OCI-LY1 (cell line): ENCODE measurements around the gene CHN1.

Source experiments
- H2AFZ ChIP-seq: fragments of 200-600 bp; sonication (generic), shearing (Covaris generic); 2 replicates; pipeline ENCODE4 v1.6.0; 2014; ENCODE audit warnings: antibody characterized with exemption, mild to moderate bottlenecking, low read length
- H3F3A ChIP-seq: fragments of 200-600 bp; sonication (generic), shearing (Covaris generic); 2 replicates; pipeline ENCODE4 v1.6.0; 2014; ENCODE audit warnings: mild to moderate bottlenecking, antibody characterized with exemption, low read length, moderate library complexity; ENCODE audit not compliant: insufficient read depth
- H3K27ac ChIP-seq: fragments of 200-600 bp; sonication (generic); 2 replicates; pipeline ENCODE4 v1.5.1; 2014; ENCODE audit warnings: low read length, mixed run types, mild to moderate bottlenecking, low read depth; ENCODE audit not compliant: poor library complexity, severe bottlenecking
- H3K27me3 ChIP-seq: fragments of 200-600 bp; sonication (generic); 2 replicates; pipeline ENCODE4 v1.6.0; 2014; ENCODE audit warnings: antibody characterized with exemption, mild to moderate bottlenecking, low read length, moderate library complexity; ENCODE audit not compliant: insufficient read depth
- H3K36me3 ChIP-seq: fragments of 200-600 bp; sonication (generic); 2 replicates; pipeline ENCODE4 v1.6.1; 2014; ENCODE audit warnings: mild to moderate bottlenecking, antibody characterized with exemption, low read length, moderate library complexity, mixed read lengths; ENCODE audit not compliant: insufficient read depth
- H3K4me1 ChIP-seq: fragments of 200-600 bp; sonication (generic); 2 replicates; pipeline ENCODE4 v1.5.1; 2014; ENCODE audit warnings: mild to moderate bottlenecking, low read length, moderate library complexity; ENCODE audit not compliant: insufficient read depth, severe bottlenecking
- H3K4me2 ChIP-seq: fragments of 200-600 bp; sonication (generic), shearing (Covaris generic); 2 replicates; pipeline ENCODE4 v1.6.1; 2014; ENCODE audit warnings: low read length
- H3K4me3 ChIP-seq: fragments of 200-600 bp; sonication (generic); 2 replicates; pipeline ENCODE4 v1.5.1; 2014; ENCODE audit warnings: low read length, low read depth, mild to moderate bottlenecking, mixed read lengths; ENCODE audit not compliant: poor library complexity, severe bottlenecking
- H3K79me2 ChIP-seq: fragments of 200-600 bp; shearing (Covaris generic); 2 replicates; pipeline ENCODE4 v1.6.1; 2016; ENCODE audit warnings: mixed run types, low read length, mixed read lengths; ENCODE audit not compliant: insufficient read depth
- H3K9ac ChIP-seq: fragments of 200-600 bp; sonication (generic), shearing (Covaris generic); 2 replicates; pipeline ENCODE4 v1.6.1; 2014; ENCODE audit warnings: mild to moderate bottlenecking, low read length, mixed read lengths
- H3K9me2 ChIP-seq: fragments of 200-600 bp; sonication (generic), shearing (Covaris generic); 2 replicates; pipeline ENCODE4 v1.6.1; 2014; ENCODE audit warnings: low read depth, mild to moderate bottlenecking, low read length, mixed read lengths
- H3K9me3 ChIP-seq: fragments of 200-600 bp; shearing (Covaris generic); 2 replicates; pipeline ENCODE4 v1.6.1; 2014; ENCODE audit warnings: low read length, mixed read lengths
- H4K20me1 ChIP-seq: fragments of 200-600 bp; sonication (generic), shearing (Covaris generic); 2 replicates; pipeline ENCODE4 v1.6.0; 2016; ENCODE audit warnings: mild to moderate bottlenecking, low read length; ENCODE audit not compliant: insufficient read depth
- EZH2 ChIP-seq: fragments of 200-600 bp; sonication (generic), shearing (Covaris generic); IDR thresholded peaks from 2 replicates; pipeline ENCODE4 v1.8.0; 2017; ENCODE audit warnings: borderline replicate concordance, mixed run types, mild to moderate bottlenecking, antibody characterized with exemption, low read length, moderate library complexity, mixed read lengths
- TF ChIP-seq, protein P1 (sequence below): fragments of 200-600 bp; sonication (generic), shearing (Covaris generic); IDR thresholded peaks from 2 replicates; pipeline ENCODE4 v1.5.1; 2017; ENCODE audit warnings: mild to moderate bottlenecking, antibody characterized with exemption, low read length, moderate library complexity, mixed read lengths

CHN1 gene

DNA sequence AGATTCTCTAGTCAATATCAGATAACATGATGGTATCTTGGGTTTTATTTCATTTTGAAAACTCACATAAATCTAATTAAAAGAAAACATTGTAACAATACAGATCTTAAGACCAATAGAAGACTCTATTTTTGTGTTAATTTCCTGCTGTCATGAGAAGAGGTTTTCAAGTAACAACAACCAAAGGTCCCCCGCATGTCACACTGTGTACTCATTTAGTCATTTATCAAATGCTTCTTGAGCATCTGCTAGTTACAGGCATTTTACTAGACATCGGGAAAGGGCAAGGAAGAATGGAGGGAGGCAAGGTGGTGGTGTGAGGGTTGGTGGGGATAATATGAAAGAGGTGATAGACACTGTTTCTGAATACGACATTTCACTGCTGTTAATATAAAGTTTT, 163.2 kb downstream of the CHN1 start:
- Histone ChIP-seq H3K79me2 (no peaks in the 10 kb centered on the region), H3K27me3 (no peaks in the 10 kb centered on the region), H3K9me3 (no peaks in the 10 kb centered on the region), H4K20me1 (no peaks in the 10 kb centered on the region), H3K4me2 (no peak overlapping the region), H3K9ac (no peak overlapping the region), H3K36me3 (no peaks in the 10 kb centered on the region), H2AFZ (no peak overlapping the region), H3K4me1 (no peaks in the 10 kb centered on the region), H3F3A (no peaks in the 10 kb centered on the region), H3K27ac (no peak overlapping the region), H3K4me3 (no peak overlapping the region), H3K9me2 (no peaks in the 10 kb centered on the region)
- no peak for TF ChIP-seq EZH2

DNA sequence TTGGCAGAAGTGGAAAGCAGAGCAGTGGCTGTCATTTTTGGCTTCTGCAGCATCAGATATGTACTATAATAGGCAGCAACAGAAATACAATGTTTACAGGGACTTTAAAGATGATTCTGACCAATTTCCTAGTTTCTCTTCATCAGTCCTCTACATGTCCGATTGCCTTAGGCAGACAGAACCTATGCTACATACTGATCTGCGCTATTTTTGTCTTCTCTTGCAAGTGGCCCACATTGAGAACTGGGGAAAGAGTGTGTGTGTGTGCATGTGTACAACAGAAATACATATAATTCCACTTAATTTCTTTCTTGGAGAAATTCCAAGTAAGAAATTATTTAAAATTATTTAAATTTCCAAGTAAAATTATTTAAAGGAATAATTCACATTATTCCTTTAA, 163.8 kb downstream of the CHN1 start:
- TF ChIP-seq, protein P1, sequence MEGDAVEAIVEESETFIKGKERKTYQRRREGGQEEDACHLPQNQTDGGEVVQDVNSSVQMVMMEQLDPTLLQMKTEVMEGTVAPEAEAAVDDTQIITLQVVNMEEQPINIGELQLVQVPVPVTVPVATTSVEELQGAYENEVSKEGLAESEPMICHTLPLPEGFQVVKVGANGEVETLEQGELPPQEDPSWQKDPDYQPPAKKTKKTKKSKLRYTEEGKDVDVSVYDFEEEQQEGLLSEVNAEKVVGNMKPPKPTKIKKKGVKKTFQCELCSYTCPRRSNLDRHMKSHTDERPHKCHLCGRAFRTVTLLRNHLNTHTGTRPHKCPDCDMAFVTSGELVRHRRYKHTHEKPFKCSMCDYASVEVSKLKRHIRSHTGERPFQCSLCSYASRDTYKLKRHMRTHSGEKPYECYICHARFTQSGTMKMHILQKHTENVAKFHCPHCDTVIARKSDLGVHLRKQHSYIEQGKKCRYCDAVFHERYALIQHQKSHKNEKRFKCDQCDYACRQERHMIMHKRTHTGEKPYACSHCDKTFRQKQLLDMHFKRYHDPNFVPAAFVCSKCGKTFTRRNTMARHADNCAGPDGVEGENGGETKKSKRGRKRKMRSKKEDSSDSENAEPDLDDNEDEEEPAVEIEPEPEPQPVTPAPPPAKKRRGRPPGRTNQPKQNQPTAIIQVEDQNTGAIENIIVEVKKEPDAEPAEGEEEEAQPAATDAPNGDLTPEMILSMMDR = no peak
- TF ChIP-seq EZH2 = no peak
- H3K4me1 ChIP-seq = no peaks in the 10 kb centered on the region
- H4K20me1 ChIP-seq = no peaks in the 10 kb centered on the region
- H3K9me3 ChIP-seq = no peaks in the 10 kb centered on the region
- no peaks in the 10 kb centered on the region for H3K9me2 ChIP-seq
- H3K27ac ChIP-seq = no peak overlapping the region
- H3K4me2 ChIP-seq = no peak overlapping the region
- no peaks in the 10 kb centered on the region for H3K36me3 ChIP-seq
- H3F3A ChIP-seq = no peaks in the 10 kb centered on the region
- H2AFZ ChIP-seq = no peak overlapping the region
- no peak overlapping the region for H3K4me3 ChIP-seq
- no peak overlapping the region for H3K9ac ChIP-seq
- H3K79me2 ChIP-seq = no peaks in the 10 kb centered on the region
- H3K27me3 ChIP-seq = no peaks in the 10 kb centered on the region

DNA sequence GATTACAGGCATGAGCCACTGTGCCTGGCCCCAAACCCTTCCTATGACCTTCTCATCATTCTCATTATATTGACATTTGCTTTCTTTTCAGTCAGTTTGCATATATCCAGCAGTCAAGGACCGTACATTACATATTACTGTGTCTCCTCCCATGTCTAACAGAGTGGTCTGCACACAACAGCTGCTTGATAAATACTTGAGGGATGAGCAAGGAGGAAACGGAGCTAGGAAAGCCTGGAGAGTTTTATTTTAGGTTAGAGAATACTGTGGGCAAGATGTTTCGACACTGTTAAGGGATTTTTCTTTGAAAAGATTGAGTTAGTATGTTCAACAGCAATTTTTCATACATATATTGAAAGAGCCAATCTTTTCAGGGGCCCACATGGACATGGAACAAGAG, 164.7 kb downstream of the CHN1 start:
- no peak overlapping the region for H3K4me2 ChIP-seq
- no peak overlapping the region for H3K27ac ChIP-seq
- H2AFZ ChIP-seq = no peak overlapping the region
- H3F3A ChIP-seq = no peaks in the 10 kb centered on the region
- H3K9me3 ChIP-seq = no peaks in the 10 kb centered on the region
- H3K27me3 ChIP-seq = no peaks in the 10 kb centered on the region
- no peaks in the 10 kb centered on the region for H4K20me1 ChIP-seq
- H3K9ac ChIP-seq = no peak overlapping the region
- TF ChIP-seq EZH2 = no peak
- TF ChIP-seq, protein P1 = no peak
- no peaks in the 10 kb centered on the region for H3K79me2 ChIP-seq
- no peaks in the 10 kb centered on the region for H3K4me1 ChIP-seq
- no peaks in the 10 kb centered on the region for H3K36me3 ChIP-seq
- H3K4me3 ChIP-seq = no peak overlapping the region
- no peaks in the 10 kb centered on the region for H3K9me2 ChIP-seq

DNA sequence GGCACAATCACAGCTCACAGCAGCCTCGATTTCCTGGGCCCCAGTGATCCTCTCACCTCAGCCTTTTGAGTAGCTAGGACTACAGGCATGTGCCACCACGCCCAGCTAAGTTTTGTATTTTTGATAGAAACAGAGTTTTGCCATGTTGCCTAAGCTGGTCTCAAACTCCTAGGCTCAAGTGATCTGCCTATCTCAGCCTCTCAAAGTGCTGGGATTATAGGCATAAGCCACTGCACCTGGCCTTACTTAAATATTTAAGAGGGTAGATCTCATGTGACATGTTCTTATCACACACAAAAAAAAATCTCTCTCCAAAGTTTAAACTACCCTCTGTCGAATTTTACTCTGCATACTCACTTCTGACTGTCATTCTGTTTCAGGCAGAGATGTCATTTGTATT, 165.5 kb downstream of the CHN1 start:
- Histone ChIP-seq H3K27ac (no peak overlapping the region), H3K9me3 (no peaks in the 10 kb centered on the region), H3K79me2 (no peaks in the 10 kb centered on the region)

More for the DNA sequence above, 165.5 kb downstream of the CHN1 start:
- H3K9ac ChIP-seq = no peak overlapping the region
- H3F3A ChIP-seq = no peaks in the 10 kb centered on the region
- no peak overlapping the region for H2AFZ ChIP-seq
- no peak overlapping the region for H3K4me2 ChIP-seq
- H3K36me3 ChIP-seq = no peaks in the 10 kb centered on the region
- H4K20me1 ChIP-seq = no peaks in the 10 kb centered on the region
- TF ChIP-seq, protein P1 = no peak
- no peak for TF ChIP-seq EZH2
- no peaks in the 10 kb centered on the region for H3K9me2 ChIP-seq
- H3K4me3 ChIP-seq = no peak overlapping the region
- H3K27me3 ChIP-seq = no peaks in the 10 kb centered on the region
- H3K4me1 ChIP-seq = no peaks in the 10 kb centered on the region
